ENCODE results near the gene FARSA. TPM values are rescaled to one million over a fixed set of nuclear protein-coding genes. Genes with fewer than 3 reads are reported as not detected.

FARSA gene
- total and polyA plus RNA-seq, 2 donors (not counting 3 experiments of a cell fraction or from before 2014, with no cell fraction given), result 51.8 to 77.4 TPM

GRCh38 chr19:12939975-12940423 lies 6.5 kb upstream of the FARSA start:
- Histone ChIP-seq H3K4me2 (ENCODE audit: insufficient read depth, low read length) (peak overlapping the region; percentile 64), H3K27me3 (ENCODE audit: control insufficient read depth in 2 of 2, insufficient read depth in 2 of 2, low read length in 2 of 2) (no peaks in the 10 kb centered on the region), H3K79me2 (ENCODE audit: control insufficient read depth, insufficient read depth, low read length) (peaks cover 42% of the 10 kb centered on the region), H4K20me1 (replicated peaks; ENCODE audit: control insufficient read depth, extremely low read depth, insufficient read depth, low read length) (no peaks in the 10 kb centered on the region), H3K9me3 (replicated peaks; ENCODE audit: control insufficient read depth, insufficient read depth, low read length) (no peaks in the 10 kb centered on the region), H3K4me1 (ENCODE audit: control insufficient read depth, extremely low read depth, insufficient read depth, low read length) (peaks cover 25% of the 10 kb centered on the region), H3K9ac (replicated peaks; ENCODE audit: extremely low read depth, insufficient read depth, low read length) (peak overlapping the region; percentile 95), H3K9me1 (replicated peaks; ENCODE audit: control insufficient read depth, extremely low read depth, insufficient read depth, low read length) (no peaks in the 10 kb centered on the region), H3K4me3 (replicated peaks in 1 of 3; ENCODE audit: insufficient read depth in 1 of 3, low read depth in 1 of 3, low read length in 3 of 3) (peak overlapping the region; percentile 75 to 98 (median 93)), H2AFZ (ENCODE audit: low read depth, low read length) (no peak overlapping the region), H3K27ac (ENCODE audit: insufficient read depth, low read depth, low read length) (no peak overlapping the region), H3K36me3 (ENCODE audit: control insufficient read depth in 2 of 2, extremely low read depth in 1 of 2, insufficient read depth in 2 of 2, low read length in 2 of 2) (peaks cover 23 to 43% of the 10 kb centered on the region in 2 experiments)
- ChIA-PET POLR2A (interaction anchor here (0.6 kb wide), 1 partner anchor 12 kb away, joined by 5 read pairs; no protein-coding TSS in a partner anchor), CTCF (interaction anchor here (1.0 kb wide), 1 partner anchor 24 kb away, joined by 3 read pairs; no protein-coding TSS in a partner anchor)
- FAIRE-seq, result no peak
- no TSS peak for BruUV-seq (replicated peaks)
- dilution Hi-C loops (cut with MboI; ENCODE audit: extremely low pct_ligation_motif_present, low sequenced_read_pairs), result no loop called here
- peak; percentile 8 for TF ChIP-seq POLR2AphosphoS5 (IDR thresholded peaks at IDR 0.05; ENCODE audit: insufficient read depth, low read depth, low read length)
- TF ChIP-seq MYC (IDR thresholded peaks at IDR 0.05; ENCODE audit: low read depth, low read length), result no peak
- intact Hi-C loops (cut with micrococcal nuclease), result loop anchor here (2.0 to 10.0 kb wide), 2 partner anchors 49 to 155 kb away; partner anchors contain the start of gene GCDH
- DNase-seq (ENCODE audit: low read depth, low spot score), result no peak

GRCh38 chr19:12938779-12939601 lies 5.5 kb upstream of the FARSA start:
- ChIA-PET CTCF (interaction anchor here (1.0 kb wide), 1 partner anchor 25 kb away, joined by 3 read pairs; no protein-coding TSS in a partner anchor), POLR2A (no interaction called here)
- Histone ChIP-seq H3K9me3 (replicated peaks; ENCODE audit: control insufficient read depth, insufficient read depth, low read length) (no peaks in the 10 kb centered on the region), H3K4me2 (ENCODE audit: insufficient read depth, low read length) (peak overlapping the region; percentile 64), H3K4me1 (ENCODE audit: control insufficient read depth, extremely low read depth, insufficient read depth, low read length) (peaks cover 25% of the 10 kb centered on the region), H3K9me1 (replicated peaks; ENCODE audit: control insufficient read depth, extremely low read depth, insufficient read depth, low read length) (no peaks in the 10 kb centered on the region), H3K27ac (ENCODE audit: insufficient read depth, low read depth, low read length) (peak overlapping the region; percentile 66), H3K79me2 (ENCODE audit: control insufficient read depth, insufficient read depth, low read length) (peaks cover 42% of the 10 kb centered on the region), H3K27me3 (ENCODE audit: control insufficient read depth in 2 of 2, insufficient read depth in 2 of 2, low read length in 2 of 2) (no peaks in the 10 kb centered on the region), H3K36me3 (ENCODE audit: control insufficient read depth in 2 of 2, extremely low read depth in 1 of 2, insufficient read depth in 2 of 2, low read length in 2 of 2) (peaks cover 18 to 39% of the 10 kb centered on the region in 2 experiments), H4K20me1 (replicated peaks; ENCODE audit: control insufficient read depth, extremely low read depth, insufficient read depth, low read length) (no peaks in the 10 kb centered on the region), H3K4me3 (replicated peaks in 1 of 3; ENCODE audit: insufficient read depth in 1 of 3, low read depth in 1 of 3, low read length in 3 of 3) (peak overlapping the region; percentile 75 to 98 (median 93)), H2AFZ (ENCODE audit: low read depth, low read length) (no peak overlapping the region), H3K9ac (replicated peaks; ENCODE audit: extremely low read depth, insufficient read depth, low read length) (peak overlapping the region; percentile 95)
- TF ChIP-seq POLR2A (IDR thresholded peaks at IDR 0.05; ENCODE audit: low read depth, low read length) (no peak), CTCF (IDR thresholded peaks at IDR 0.05; ENCODE audit: extremely low read depth in 1 of 2, insufficient read depth in 1 of 2, low read depth in 1 of 2, low read length in 2 of 2) (peak in 1 of 2 donors; percentile 15)
- TSS peak; percentile 57 for BruUV-seq (replicated peaks)
- intact Hi-C loops (cut with micrococcal nuclease), result loop anchor here (1.0 to 10.0 kb wide), 5 partner anchors 7 to 154 kb away; partner anchors contain the start of genes GCDH and SYCE2
- dilution Hi-C loops (cut with MboI; ENCODE audit: extremely low pct_ligation_motif_present, low sequenced_read_pairs), result no loop called here
- DNase-seq (ENCODE audit: low read depth, low spot score) (peak; percentile 45), FAIRE-seq (peak; percentile 56)

Measured in endothelial cell of umbilical vein (primary cell).